T-helper 17 cell (primary cell): Measurements from ENCODE around the gene TMEM79. TPM values are rescaled to one million over a fixed set of nuclear protein-coding genes. Genes with fewer than 3 reads are reported as not detected.

ENCODE experiments used
- ATAC-seq: fragments of 150-1000 bp; cut with Tn5 transposase; 2 replicates; pipeline ENCODE4 v1.10.0; 2021; ENCODE audit warnings: mild to moderate bottlenecking, moderate library complexity
- DNase-seq, 3 donors: peaks; one replicate each; pipeline versions ENCODE4 v3.0.0 to v3.0.0-alpha.2; 2020 to 2021
- H3K9me3 ChIP-seq: one replicate; pipeline ENCODE4 v1.7.0; 2013; ENCODE audit warnings: low read length, mild to moderate bottlenecking; ENCODE audit not compliant: control insufficient read depth, poor library complexity, severe bottlenecking
- H3K27ac Mint-ChIP-seq: one replicate; pipeline ENCODE4 v1.8.0; 2022; ENCODE audit warnings: mild to moderate bottlenecking, moderate library complexity, mixed read lengths
- H3K27me3 Mint-ChIP-seq: one replicate; pipeline ENCODE4 v1.8.0; 2022; ENCODE audit warnings: mixed read lengths
- H3K36me3 Mint-ChIP-seq: one replicate; pipeline ENCODE4 v1.8.0; 2022; ENCODE audit warnings: low read depth, mixed read lengths
- H3K4me1 Mint-ChIP-seq: one replicate; pipeline ENCODE4 v1.8.0; 2022; ENCODE audit warnings: mild to moderate bottlenecking, mixed read lengths
- H3K4me3 Mint-ChIP-seq: one replicate; pipeline ENCODE4 v1.8.0; 2022; ENCODE audit warnings: mild to moderate bottlenecking, moderate library complexity, mixed read lengths
- total RNA-seq, 4 donors: library from RNA in 2 of 4; stranded (reverse) in 2 of 4; gene quantifications; one replicate each; pipeline ENCODE4 v1.2.3 and lab custom pipeline; 2022 to 2026

The TMEM79 gene
- total RNA-seq, 2 donors from 2014 or later = 3.2 to 3.5 TPM

DNA sequence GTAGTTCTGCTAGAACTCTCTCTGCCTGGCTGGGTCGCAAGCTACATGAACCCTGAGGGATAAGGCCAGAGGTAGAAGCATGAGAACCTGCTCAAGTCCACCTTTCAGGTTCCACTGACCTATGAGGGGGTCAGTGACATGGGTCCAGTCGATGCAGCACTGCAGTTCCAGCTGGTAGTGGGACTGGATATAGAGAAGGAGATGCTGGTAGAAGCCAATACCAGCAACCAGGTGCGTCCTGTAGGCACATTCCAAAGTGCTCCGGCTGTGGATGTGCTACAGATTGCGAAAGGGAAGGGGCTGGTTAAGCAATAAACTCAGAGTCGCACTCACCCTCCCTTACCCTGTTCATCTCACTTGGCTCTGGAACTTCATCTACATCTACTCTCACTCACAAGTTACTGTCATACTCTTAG is 7.2 kb upstream of the TMEM79 start:
- no peaks in the 10 kb centered on the region for H3K27me3 Mint-ChIP-seq
- H3K9me3 ChIP-seq = no peaks in the 10 kb centered on the region
- DNase-seq = no peak
- peaks cover 28% of the 10 kb centered on the region for H3K4me1 Mint-ChIP-seq
- H3K27ac Mint-ChIP-seq = peak overlapping the region; percentile 27
- peaks cover 18% of the 10 kb centered on the region for H3K36me3 Mint-ChIP-seq
- no peak overlapping the region for H3K4me3 Mint-ChIP-seq
- ATAC-seq = no peak

DNA sequence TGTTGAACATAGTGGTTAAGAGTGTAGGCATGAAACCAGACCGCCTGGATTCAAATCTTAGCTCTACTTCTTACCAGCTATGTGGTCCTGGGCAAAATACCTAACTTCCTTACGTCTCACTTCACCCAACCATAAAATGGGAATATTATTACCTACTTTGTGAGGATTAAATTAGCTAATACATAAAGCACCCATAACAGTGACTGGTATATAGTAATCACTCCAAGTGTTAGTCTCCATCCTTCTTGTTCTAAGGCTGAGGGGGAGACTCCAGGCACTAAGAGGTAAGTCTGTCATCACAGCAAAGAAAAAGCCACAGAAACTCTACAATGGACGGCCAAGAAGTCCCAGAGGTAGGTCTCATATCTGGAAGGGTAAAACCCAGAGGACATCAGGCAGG is 4.3 kb upstream of the TMEM79 start:
- Mint-ChIP-seq H3K27me3 (no peaks in the 10 kb centered on the region), H3K27ac (no peak overlapping the region), H3K36me3 (peaks cover 6% of the 10 kb centered on the region), H3K4me1 (peaks cover 41% of the 10 kb centered on the region), H3K4me3 (peak overlapping the region; percentile 28)
- no peaks in the 10 kb centered on the region for H3K9me3 ChIP-seq
- ATAC-seq (no peak), DNase-seq (no peak)

DNA sequence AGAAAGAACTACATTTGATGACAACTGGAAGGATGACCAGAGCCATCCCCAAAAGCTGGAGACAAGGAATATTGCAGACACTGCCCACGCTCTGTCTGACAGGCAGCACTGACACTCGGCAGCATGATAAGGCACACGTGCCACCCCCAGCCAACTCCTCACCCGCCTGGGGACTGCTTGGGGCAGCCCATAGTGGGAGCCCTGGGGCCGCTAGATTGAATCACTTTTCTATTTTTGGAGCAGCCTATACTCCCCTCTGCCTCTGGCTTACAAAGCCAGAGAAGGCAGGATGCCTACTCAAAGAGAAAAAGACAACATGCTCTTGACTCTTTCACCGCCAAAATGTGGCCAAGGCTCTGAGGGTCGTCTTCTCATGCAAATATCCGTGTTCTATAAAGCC is 2.8 kb upstream of the TMEM79 start:
- no peak for DNase-seq
- Mint-ChIP-seq H3K27me3 (no peaks in the 10 kb centered on the region), H3K4me3 (peak overlapping the region; percentile 98), H3K27ac (peak overlapping the region; percentile 96), H3K4me1 (peaks cover 41% of the 10 kb centered on the region), H3K36me3 (peaks cover 3% of the 10 kb centered on the region)
- ATAC-seq = no peak
- no peaks in the 10 kb centered on the region for H3K9me3 ChIP-seq

DNA sequence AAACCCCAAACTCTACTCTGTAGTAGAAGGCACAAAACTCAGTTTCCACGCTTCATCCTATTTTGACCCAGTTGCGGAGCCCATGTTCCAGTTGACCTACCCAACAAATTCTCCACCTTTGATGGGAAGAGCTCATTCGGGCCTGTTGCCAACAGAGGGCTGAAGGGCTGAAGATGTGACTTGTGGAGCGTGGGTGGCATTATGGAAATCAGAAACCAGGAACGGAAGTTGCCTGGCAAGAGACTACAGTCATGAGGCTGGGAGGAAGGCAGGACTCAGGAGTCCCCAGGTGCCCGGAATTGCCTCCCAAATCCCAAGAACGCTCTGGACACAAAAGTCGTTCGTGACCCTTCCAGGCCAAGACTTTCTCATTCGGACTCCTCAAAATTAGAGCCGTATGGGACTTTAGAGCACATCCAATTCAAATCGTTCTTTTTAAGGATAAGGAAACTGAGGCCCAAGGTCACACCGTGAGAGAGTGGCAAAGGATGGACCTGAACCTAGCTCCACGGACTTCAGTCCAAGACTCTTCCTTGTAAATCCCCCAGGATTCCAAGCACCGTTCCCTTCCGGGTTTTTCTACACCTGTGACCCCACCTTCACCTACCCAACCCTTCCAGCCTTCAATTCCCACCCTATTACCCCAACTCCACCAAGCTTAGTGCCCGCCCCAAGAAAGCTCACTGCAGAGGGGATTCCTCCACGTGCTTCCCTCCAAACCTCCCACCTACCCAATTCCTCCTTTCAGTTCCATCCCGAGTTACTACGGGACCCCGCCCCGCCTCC is 2.2 kb upstream of the TMEM79 start:
- H3K4me1 Mint-ChIP-seq = peaks cover 41% of the 10 kb centered on the region
- H3K27ac Mint-ChIP-seq = peak overlapping the region; percentile 96
- H3K27me3 Mint-ChIP-seq = no peaks in the 10 kb centered on the region
- DNase-seq = no peak
- H3K4me3 Mint-ChIP-seq = peak overlapping the region; percentile 98
- peaks cover 3% of the 10 kb centered on the region for H3K36me3 Mint-ChIP-seq
- no peaks in the 10 kb centered on the region for H3K9me3 ChIP-seq
- ATAC-seq = no peak

DNA sequence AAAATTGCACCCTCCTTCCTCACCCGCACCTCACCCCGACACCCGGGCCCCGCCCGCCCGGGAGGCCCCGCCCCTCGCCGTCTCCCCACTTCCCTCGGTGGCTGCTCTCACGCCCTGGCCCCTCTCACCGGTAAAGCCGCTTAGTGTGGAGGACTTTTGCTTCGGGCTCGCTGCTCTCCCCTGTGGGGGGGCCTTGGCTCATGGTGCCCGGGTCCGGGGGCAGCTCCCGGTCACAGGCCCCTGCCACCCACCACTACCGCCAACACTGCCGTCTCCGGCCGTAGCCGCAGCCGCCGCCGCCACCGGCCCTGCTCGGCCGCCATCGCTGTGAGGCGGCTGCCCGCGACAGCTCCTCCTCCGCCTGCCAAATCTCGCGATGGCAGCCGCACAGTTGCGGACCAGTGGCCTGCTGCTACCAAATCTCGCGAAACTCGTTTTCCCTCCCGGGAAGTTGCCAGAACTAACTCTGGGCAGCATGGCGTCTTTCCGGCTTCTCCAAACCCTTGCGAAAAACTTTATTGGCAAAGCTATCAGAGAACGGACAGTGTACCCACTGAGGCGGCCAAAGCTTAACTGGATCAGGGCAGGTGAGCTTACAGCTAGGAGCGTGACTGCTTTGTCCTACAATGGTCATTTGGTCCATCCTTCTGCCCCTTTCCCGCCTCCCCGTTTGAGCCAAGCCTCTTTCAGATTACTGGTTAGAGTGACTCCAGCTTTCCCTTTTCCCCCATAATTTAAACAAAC is 1.5 kb upstream of the TMEM79 start, which contains the start of gene SMG5:
Gene SMG5 (minus strand): TSS at position 347 of the 744 bp plus-strand sequence. CDS start 145 bp downstream, at position 202.
- Mint-ChIP-seq H3K27ac (peak within 1 kb of the TSS; percentile 96), H3K4me3 (peak within 1 kb of the TSS; percentile 98), H3K27me3 (no peaks in the 10 kb centered on the region), H3K36me3 (peaks cover 3% of the 10 kb centered on the region), H3K4me1 (peaks cover 37% of the 10 kb centered on the region)
- H3K9me3 ChIP-seq = no peaks in the 10 kb centered on the region
- peak; percentile 93 for ATAC-seq
- DNase-seq = peak; percentile 90 to 94 (median 92)

DNA sequence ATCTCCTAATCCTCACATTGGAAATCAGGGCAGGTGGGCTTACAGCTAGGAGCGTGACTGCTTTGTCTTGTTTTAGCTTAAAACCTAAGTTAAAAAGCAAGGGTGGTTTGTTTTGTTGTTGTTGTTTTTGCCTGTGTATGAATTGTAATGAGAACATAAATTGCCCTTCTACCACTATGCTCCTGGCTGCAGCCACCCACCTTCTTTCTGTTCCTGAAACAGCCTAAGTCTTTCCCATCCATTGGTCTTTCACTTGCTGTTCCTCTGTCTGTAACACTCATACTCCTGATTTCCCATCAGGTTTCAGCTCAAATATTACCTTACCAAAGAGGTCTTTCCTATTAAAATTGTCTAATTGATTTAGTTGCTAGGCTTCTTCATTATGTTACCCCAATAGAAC is 604 bp upstream of the TMEM79 start:
- H3K4me1 Mint-ChIP-seq = peaks cover 33% of the 10 kb centered on the region
- peak overlapping the region; percentile 96 for H3K27ac Mint-ChIP-seq
- no peak for DNase-seq

DNA sequence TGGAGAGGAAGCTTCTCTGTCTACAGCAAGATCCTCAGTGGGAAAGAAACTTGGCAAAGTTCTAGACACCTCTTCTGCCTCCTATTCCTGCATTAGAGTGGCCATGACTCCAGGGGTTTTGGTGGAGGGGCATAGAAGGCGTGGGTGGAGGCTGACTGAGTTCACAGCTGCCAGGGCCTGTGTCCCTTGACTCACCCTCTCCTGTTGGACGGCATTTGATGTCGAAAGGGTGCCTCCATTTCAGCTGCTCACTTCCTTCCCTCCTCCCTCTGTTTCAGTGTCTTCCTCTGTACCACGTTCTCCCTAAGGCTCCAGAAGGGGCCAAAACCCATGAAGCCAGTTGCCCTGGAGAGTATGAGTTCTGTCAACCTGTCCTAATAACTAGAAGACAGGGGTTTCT is 632 bp downstream of the TMEM79 start:
- H3K4me3 Mint-ChIP-seq = no peak overlapping the region
- H3K9me3 ChIP-seq = no peaks in the 10 kb centered on the region
- H3K27ac Mint-ChIP-seq = peak overlapping the region; percentile 96
- no peaks in the 10 kb centered on the region for H3K36me3 Mint-ChIP-seq
- peaks cover 33% of the 10 kb centered on the region for H3K4me1 Mint-ChIP-seq
- H3K27me3 Mint-ChIP-seq = no peaks in the 10 kb centered on the region
- no peak for ATAC-seq
- no peak for DNase-seq

More for the DNA sequence above, 604 bp upstream of the TMEM79 start:
- no peak for ATAC-seq
- Mint-ChIP-seq H3K36me3 (no peaks in the 10 kb centered on the region), H3K4me3 (peak overlapping the region; percentile 98), H3K27me3 (no peaks in the 10 kb centered on the region)
- no peaks in the 10 kb centered on the region for H3K9me3 ChIP-seq

DNA sequence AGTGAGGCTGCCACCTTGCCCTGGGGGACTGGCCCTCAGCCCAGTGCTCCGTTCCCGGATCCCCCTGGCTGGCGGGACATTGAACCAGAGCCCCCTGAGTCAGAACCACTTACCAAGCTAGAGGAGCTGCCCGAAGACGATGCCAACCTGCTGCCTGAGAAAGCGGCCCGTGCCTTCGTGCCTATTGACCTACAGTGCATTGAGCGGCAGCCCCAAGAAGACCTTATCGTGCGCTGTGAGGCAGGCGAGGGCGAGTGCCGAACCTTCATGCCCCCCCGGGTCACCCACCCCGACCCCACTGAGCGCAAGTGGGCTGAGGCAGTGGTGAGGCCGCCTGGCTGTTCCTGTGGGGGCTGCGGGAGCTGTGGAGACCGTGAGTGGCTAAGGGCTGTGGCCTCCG is 1.3 kb downstream of the TMEM79 start:
- Mint-ChIP-seq H3K4me1 (peaks cover 29% of the 10 kb centered on the region), H3K36me3 (no peaks in the 10 kb centered on the region), H3K27me3 (no peaks in the 10 kb centered on the region), H3K27ac (no peak overlapping the region), H3K4me3 (no peak overlapping the region)
- no peaks in the 10 kb centered on the region for H3K9me3 ChIP-seq
- DNase-seq (no peak), ATAC-seq (no peak)

DNA sequence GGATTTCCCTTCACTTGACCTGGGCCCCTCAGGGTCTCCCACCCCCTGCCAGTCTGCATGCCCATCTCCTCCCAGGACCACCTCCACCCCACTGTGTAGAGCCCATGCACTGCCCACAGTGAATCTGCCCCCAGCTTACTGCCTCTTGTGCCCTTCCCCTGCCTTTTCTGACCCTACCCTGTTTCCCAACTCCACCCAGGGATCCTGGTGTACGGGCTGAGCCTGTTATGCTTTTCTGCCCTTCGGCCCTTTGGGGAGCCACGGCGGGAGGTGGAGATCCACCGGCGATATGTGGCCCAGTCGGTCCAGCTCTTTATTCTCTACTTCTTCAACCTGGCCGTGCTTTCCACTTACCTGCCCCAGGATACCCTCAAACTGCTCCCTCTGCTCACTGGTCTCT is 1.9 kb downstream of the TMEM79 start:
- Mint-ChIP-seq H3K4me1 (peaks cover 25% of the 10 kb centered on the region), H3K4me3 (no peak overlapping the region), H3K36me3 (no peaks in the 10 kb centered on the region), H3K27ac (no peak overlapping the region), H3K27me3 (no peaks in the 10 kb centered on the region)
- ATAC-seq = no peak
- H3K9me3 ChIP-seq = no peaks in the 10 kb centered on the region
- no peak for DNase-seq

DNA sequence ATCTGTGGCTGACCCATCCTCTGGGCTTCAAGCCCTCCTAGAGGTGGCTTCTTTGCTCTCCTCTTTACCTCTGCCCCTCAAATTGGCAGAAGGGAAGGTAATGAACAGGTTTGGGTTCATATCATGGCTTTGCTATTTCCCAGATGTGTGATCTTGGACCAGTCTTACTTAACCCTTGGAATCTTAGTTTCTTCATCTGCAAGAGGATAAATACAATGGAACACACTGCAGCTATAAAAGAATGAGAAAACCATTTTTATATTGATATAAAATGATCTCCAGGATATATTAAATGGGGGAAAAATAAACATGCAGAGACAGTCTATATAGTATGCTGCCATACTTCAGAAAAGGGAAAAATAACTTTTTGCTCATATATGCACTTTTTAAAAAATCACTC is 5.7 kb downstream of the TMEM79 start:
- Mint-ChIP-seq H3K27me3 (no peaks in the 10 kb centered on the region), H3K36me3 (no peaks in the 10 kb centered on the region), H3K27ac (no peak overlapping the region), H3K4me1 (peaks cover 4% of the 10 kb centered on the region), H3K4me3 (no peak overlapping the region)
- no peaks in the 10 kb centered on the region for H3K9me3 ChIP-seq
- ATAC-seq (no peak), DNase-seq (no peak)

DNA sequence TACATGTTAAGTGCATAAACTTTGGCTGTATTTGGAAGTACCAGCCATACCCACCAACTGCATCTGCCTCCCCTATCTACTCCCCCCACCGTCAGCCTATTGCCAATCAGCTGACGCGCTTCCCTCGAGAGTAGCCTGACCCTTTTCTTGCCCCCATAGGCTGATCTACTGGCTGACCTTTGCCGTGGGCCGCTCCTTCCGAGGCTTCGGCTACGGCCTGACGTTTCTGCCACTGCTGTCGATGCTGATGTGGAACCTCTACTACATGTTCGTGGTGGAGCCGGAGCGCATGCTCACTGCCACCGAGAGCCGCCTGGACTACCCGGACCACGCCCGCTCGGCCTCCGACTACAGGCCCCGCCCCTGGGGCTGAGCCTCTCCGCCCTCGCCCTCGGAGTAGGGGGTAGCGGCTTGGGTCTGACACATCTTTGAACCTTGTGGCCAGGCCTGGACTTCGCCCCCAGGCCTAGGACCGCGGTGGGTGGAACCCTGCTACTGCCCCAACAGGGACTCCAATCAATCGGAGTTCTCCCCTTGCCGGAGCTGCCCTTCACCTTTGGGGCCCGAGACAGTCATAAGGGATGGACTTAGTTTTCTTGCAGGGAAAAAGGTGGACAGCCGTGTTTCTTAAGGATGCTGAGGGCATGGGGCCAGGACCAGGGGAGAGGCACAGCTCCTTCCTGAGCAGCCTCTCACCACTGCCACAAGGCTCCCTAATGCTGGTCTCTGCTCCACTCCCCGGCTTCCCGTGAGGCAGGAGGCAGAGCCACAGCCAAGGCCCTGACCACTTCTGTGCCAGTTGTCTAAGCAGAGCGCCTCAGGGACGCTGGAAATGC is 7.3 kb downstream of the TMEM79 start:
- peaks cover 10% of the 10 kb centered on the region for H3K4me1 Mint-ChIP-seq
- DNase-seq (no peak), ATAC-seq (peak; percentile 43)
- H3K9me3 ChIP-seq = no peaks in the 10 kb centered on the region
- no peaks in the 10 kb centered on the region for H3K27me3 Mint-ChIP-seq
- peak overlapping the region; percentile 21 for H3K4me3 Mint-ChIP-seq
- H3K36me3 Mint-ChIP-seq = no peaks in the 10 kb centered on the region
- peak overlapping the region; percentile 62 for H3K27ac Mint-ChIP-seq

DNA sequence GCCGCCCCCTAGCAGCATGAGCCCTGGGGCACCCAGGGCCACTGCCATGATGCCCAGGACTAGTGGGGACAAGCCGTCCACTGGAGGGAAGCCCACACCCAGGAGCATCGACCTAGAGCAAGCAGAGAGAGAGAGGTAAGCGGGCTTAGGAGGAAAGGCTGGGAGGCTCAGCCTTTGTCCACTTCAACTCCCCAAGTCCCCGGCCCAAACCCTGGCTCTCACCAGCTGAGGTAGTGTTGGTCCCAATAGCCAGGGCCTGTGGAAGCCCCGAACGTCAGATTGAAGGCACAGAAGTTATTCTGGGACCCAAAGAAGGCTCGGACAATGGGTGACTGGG is 8.9 kb downstream of the TMEM79 start:
- no peaks in the 10 kb centered on the region for H3K36me3 Mint-ChIP-seq
- DNase-seq = no peak
- no peak overlapping the region for H3K27ac Mint-ChIP-seq
- no peak for ATAC-seq
- H3K27me3 Mint-ChIP-seq = no peaks in the 10 kb centered on the region
- no peaks in the 10 kb centered on the region for H3K9me3 ChIP-seq
- no peak overlapping the region for H3K4me3 Mint-ChIP-seq
- H3K4me1 Mint-ChIP-seq = peaks cover 10% of the 10 kb centered on the region

DNA sequence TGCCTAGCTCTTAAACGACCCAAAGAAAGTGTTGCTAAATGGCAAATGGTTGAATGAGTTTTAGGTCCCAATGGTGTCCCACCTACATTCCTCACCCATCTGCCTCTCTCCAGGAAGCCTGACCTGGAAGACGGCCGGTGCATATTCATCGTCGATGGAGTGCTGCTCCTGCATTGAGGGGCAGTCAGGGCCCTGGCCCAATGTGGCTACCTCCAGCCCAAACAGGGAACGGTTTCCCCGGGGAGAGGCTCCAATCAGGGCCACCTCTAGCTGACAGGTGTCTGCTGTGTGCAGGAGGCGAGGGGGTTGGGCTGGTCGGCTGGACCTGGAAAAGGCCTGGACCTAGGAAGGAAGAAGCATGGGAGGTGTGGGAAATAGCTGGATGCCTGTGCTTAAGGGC is 9.8 kb downstream of the TMEM79 start:
- no peaks in the 10 kb centered on the region for H3K9me3 ChIP-seq
- no peaks in the 10 kb centered on the region for H3K27me3 Mint-ChIP-seq
- H3K36me3 Mint-ChIP-seq = no peaks in the 10 kb centered on the region
- peaks cover 10% of the 10 kb centered on the region for H3K4me1 Mint-ChIP-seq
- ATAC-seq = no peak
- no peak for DNase-seq
- H3K27ac Mint-ChIP-seq = no peak overlapping the region
- H3K4me3 Mint-ChIP-seq = no peak overlapping the region
